Loucy (cell line): ENCODE data around the gene TLCD4.
A peak's percentile ranks its signal among the peaks of the same experiment; 100 is the strongest.

Source experiments
- H2AFZ ChIP-seq: fragments of 200-600 bp; sonication (generic); 2 replicates; pipeline ENCODE4 v1.6.0; 2016; ENCODE audit warnings: antibody characterized with exemption, mild to moderate bottlenecking, low read length, moderate library complexity
- H3F3A ChIP-seq: fragments of 200-600 bp; 2 replicates; pipeline ENCODE4 v1.6.0; 2016; ENCODE audit warnings: antibody characterized with exemption, low read depth, mild to moderate bottlenecking
- H3K27me3 ChIP-seq: fragments of 200-600 bp; sonication (generic); 2 replicates; pipeline ENCODE4 v1.6.1; 2014; ENCODE audit warnings: low read length, mild to moderate bottlenecking; ENCODE audit not compliant: insufficient read depth, poor library complexity, severe bottlenecking
- H3K36me3 ChIP-seq: fragments of 200-600 bp; sonication (generic); 2 replicates; pipeline ENCODE4 v1.6.1; 2016; ENCODE audit warnings: low read length; ENCODE audit not compliant: insufficient read depth
- H3K4me1 ChIP-seq: fragments of 200-600 bp; sonication (generic); 2 replicates; pipeline ENCODE4 v1.5.1; 2014; ENCODE audit warnings: low read length, mild to moderate bottlenecking; ENCODE audit not compliant: insufficient read depth, poor library complexity, severe bottlenecking
- H3K4me2 ChIP-seq: fragments of 200-600 bp; sonication (generic); 2 replicates; pipeline ENCODE4 v1.6.0; 2014; ENCODE audit warnings: antibody characterized with exemption, low read length, low read depth, mild to moderate bottlenecking; ENCODE audit not compliant: poor library complexity, severe bottlenecking
- H3K4me3 ChIP-seq: fragments of 200-600 bp; sonication (generic); 2 replicates; pipeline ENCODE4 v1.5.1; 2014; ENCODE audit warnings: low read length, mild to moderate bottlenecking, mixed read lengths; ENCODE audit not compliant: poor library complexity, severe bottlenecking
- H3K79me2 ChIP-seq: fragments of 200-600 bp; sonication (generic); 2 replicates; pipeline ENCODE4 v1.6.1; 2014; ENCODE audit warnings: low read length; ENCODE audit not compliant: insufficient read depth
- H3K9ac ChIP-seq: fragments of 200-600 bp; sonication (generic); 2 replicates; pipeline ENCODE4 v1.6.0; 2014; ENCODE audit warnings: mild to moderate bottlenecking, low read depth, low read length, moderate library complexity; ENCODE audit not compliant: poor library complexity, severe bottlenecking
- H3K9me2 ChIP-seq: fragments of 200-600 bp; sonication (generic); replicated peaks from 2 replicates; pipeline ENCODE4 v1.6.1; 2016; ENCODE audit warnings: low read depth, low read length, mixed read lengths
- H3K9me3 ChIP-seq: fragments of 200-600 bp; sonication (generic); 2 replicates; pipeline ENCODE4 v1.6.1; 2014; ENCODE audit warnings: mild to moderate bottlenecking, antibody characterized with exemption, low read length, low read depth; ENCODE audit not compliant: insufficient read depth
- H4K20me1 ChIP-seq: fragments of 200-600 bp; sonication (generic); 2 replicates; pipeline ENCODE4 v1.6.0; 2014; ENCODE audit warnings: antibody characterized with exemption, low read length, mild to moderate bottlenecking; ENCODE audit not compliant: insufficient read depth, poor library complexity, severe bottlenecking
- CTCF ChIP-seq: fragments of 200-600 bp; sonication (generic); conservative IDR thresholded peaks from 2 replicates; pipeline ENCODE4 v1.5.1; 2014; ENCODE audit warnings: mild to moderate bottlenecking, antibody characterized with exemption, low read length
- EZH2phosphoT487 ChIP-seq: fragments of 200-600 bp; IDR thresholded peaks from 2 replicates; pipeline ENCODE4 v1.6.1; 2018; ENCODE audit warnings: antibody characterized with exemption, mild to moderate bottlenecking, moderate library complexity, borderline replicate concordance

Gene TLCD4

GRCh38 chr1:95072532-95073419 lies 44.4 kb upstream of the TLCD4 start, which contains the start of gene ALG14:
Gene ALG14 (minus strand): TSS chr1:95072951. CDS start chr1:95072898, 53 bp downstream.
- H3K4me2 ChIP-seq: peak within 1 kb of the TSS; percentile 88
- no peaks in the 10 kb centered on the region for H4K20me1 ChIP-seq
- TF ChIP-seq EZH2phosphoT487 (no peak), CTCF (no peak)
- no peaks in the 10 kb centered on the region for H3K79me2 ChIP-seq
- no peaks in the 10 kb centered on the region for H3K36me3 ChIP-seq
- no peaks in the 10 kb centered on the region for H3K27me3 ChIP-seq
- peaks cover 16% of the 10 kb centered on the region for H3K4me1 ChIP-seq
- H3K9ac ChIP-seq: peak within 1 kb of the TSS; percentile 63
- no peaks in the 10 kb centered on the region for H3K9me2 ChIP-seq
- H3K4me3 ChIP-seq: peak within 1 kb of the TSS; percentile 75
- H2AFZ ChIP-seq: peak within 1 kb of the TSS; percentile 95
- no peaks in the 10 kb centered on the region for H3F3A ChIP-seq
- H3K9me3 ChIP-seq: no peaks in the 10 kb centered on the region

DNA sequence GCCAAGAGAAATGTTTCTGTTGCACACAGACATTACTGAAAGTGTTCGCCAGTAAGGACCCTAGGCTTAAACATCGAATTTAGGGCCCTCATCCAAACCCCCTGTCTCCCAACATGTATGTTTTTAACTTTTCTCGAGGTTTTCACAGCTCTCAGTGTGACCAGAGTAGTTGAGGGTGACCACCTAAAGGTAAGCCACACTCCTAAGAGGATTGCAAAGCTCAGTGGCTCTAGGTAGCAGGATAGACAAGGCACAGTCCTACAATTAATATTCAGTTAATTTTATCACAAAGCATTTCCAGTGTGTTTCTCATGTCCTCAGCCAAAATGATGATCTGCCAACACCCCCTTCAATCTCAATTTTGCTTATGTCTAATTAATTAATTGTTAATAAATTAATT lies 43.7 kb upstream of the TLCD4 start:
- H3K36me3 ChIP-seq: no peaks in the 10 kb centered on the region
- peaks cover 16% of the 10 kb centered on the region for H3K4me1 ChIP-seq
- H3K9me2 ChIP-seq: no peaks in the 10 kb centered on the region
- H3K79me2 ChIP-seq: no peaks in the 10 kb centered on the region
- H3K27me3 ChIP-seq: no peaks in the 10 kb centered on the region
- no peaks in the 10 kb centered on the region for H4K20me1 ChIP-seq
- TF ChIP-seq CTCF: no peak
- no peak for TF ChIP-seq EZH2phosphoT487
- no peaks in the 10 kb centered on the region for H3K9me3 ChIP-seq
- peak overlapping the region; percentile 95 for H2AFZ ChIP-seq
- H3K9ac ChIP-seq: peak overlapping the region; percentile 63
- H3F3A ChIP-seq: no peaks in the 10 kb centered on the region
- H3K4me3 ChIP-seq: peak overlapping the region; percentile 75
- peak overlapping the region; percentile 88 for H3K4me2 ChIP-seq

DNA sequence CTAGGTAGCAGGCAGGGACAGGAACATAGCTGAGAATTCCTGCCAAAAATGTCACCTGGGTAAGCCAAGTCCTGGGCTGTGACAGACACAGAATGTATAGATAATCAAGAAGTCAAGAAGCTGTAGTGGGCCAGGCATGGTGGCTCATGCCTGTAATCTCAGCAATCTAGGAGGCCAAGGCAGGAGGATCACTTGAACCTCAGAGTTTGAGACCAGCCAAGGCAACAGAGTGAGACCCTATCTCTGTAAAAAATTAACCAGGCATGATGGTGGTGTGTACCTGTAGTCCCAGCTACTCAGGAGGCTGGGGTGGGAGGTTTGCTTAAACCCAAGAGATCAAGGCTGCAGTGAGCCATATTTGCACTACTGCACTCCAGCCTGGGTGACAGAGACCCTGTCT lies 41.1 kb upstream of the TLCD4 start:
- Histone ChIP-seq H3K36me3 (no peaks in the 10 kb centered on the region), H3K4me3 (no peak overlapping the region)

More for the DNA sequence above, 41.1 kb upstream of the TLCD4 start:
- Histone ChIP-seq H3K9ac (no peak overlapping the region), H3K4me2 (no peak overlapping the region), H4K20me1 (no peaks in the 10 kb centered on the region), H3K4me1 (peaks cover 16% of the 10 kb centered on the region), H3K27me3 (peaks cover 21% of the 10 kb centered on the region), H3F3A (no peaks in the 10 kb centered on the region), H3K9me3 (no peaks in the 10 kb centered on the region), H2AFZ (no peak overlapping the region), H3K79me2 (no peaks in the 10 kb centered on the region), H3K9me2 (no peaks in the 10 kb centered on the region)
- TF ChIP-seq CTCF: no peak
- no peak for TF ChIP-seq EZH2phosphoT487
